Measurements from ENCODE around the gene BICRA.
"Not testable (repeated sequence)": the region's sequence is repeated elsewhere in the genome, so short reads cannot be mapped to it uniquely, and the experiment has no call there.

The BICRA gene

DNA sequence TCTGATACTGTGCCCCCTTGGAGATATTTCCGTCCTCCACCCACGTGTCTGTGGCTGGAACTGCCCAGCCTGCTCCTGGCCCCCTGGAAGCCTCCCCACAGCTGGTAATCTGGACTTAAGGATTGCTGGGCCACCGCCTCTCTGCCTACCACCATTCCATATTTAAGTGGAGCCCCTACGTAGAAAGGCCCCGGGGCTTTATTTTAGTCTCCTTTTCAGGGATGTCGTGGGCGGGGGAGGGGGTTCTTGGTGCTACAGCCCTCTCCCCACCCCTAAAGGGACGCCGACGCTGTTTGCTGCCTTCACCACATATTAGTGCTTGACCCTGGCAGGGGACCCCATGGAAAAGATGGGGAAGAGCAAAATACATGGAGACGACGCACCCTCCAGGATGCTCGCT, 133.7 kb downstream of the BICRA start:
- DNase-seq (ENCODE audit: low read depth): peak; percentile 34
- TF ChIP-seq, protein P1, sequence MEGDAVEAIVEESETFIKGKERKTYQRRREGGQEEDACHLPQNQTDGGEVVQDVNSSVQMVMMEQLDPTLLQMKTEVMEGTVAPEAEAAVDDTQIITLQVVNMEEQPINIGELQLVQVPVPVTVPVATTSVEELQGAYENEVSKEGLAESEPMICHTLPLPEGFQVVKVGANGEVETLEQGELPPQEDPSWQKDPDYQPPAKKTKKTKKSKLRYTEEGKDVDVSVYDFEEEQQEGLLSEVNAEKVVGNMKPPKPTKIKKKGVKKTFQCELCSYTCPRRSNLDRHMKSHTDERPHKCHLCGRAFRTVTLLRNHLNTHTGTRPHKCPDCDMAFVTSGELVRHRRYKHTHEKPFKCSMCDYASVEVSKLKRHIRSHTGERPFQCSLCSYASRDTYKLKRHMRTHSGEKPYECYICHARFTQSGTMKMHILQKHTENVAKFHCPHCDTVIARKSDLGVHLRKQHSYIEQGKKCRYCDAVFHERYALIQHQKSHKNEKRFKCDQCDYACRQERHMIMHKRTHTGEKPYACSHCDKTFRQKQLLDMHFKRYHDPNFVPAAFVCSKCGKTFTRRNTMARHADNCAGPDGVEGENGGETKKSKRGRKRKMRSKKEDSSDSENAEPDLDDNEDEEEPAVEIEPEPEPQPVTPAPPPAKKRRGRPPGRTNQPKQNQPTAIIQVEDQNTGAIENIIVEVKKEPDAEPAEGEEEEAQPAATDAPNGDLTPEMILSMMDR (conservative IDR thresholded peaks at IDR 0.05; ENCODE audit: control insufficient read depth, insufficient read depth, low read depth, low read length): no peak
- H3K4me3 ChIP-seq (ENCODE audit: control insufficient read depth, low read depth, low read length): peak overlapping the region; percentile 10

DNA sequence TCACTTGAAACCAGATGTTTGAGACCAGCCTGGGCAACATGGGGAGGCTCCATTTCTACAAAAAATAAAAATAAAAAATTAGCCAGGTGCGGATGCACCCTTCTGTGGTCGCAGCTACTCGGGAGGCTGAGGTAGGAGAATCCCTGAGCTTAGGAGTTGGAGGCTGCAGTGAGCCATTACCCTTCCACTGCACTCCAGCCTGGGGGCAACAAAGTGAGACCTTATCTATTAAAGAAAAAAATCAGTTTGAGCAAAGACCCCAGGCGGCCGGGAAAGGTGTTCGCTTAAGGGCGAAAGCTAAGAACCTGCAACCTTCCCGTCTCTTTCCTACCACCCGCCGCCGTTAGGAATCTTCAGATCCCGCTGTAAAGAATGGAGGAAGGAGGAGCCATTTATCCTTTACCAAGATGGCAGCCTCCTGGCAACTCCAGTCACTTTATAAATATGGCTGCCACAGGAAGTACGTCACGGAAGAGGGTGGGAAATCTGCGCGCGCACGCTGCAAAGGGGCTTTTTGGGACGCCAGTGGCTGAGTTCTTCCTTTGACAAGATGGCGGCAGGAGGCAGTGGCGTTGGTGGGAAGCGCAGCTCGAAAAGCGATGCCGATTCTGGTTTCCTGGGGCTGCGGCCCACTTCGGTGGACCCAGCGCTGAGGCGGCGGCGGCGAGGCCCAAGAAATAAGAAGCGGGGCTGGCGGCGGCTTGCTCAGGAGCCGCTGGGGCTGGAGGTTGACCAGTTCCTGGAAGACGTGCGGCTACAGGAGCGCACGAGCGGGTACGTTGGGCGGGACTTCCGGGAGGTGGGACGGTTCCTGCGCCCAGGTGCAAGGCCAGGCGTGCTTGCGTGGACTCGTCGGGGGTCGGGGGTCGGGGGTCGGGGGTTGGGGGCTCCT, 136.3 kb downstream of the BICRA start, which contains the start of gene NOP53:
TSS of gene NOP53 (plus strand) at position 537 of the 892 bp plus-strand sequence. CDS start at position 551, 14 bp downstream.
- H3K4me3 ChIP-seq (ENCODE audit: control insufficient read depth, low read depth, low read length): peak within 1 kb of the TSS; percentile 64
- TF ChIP-seq, protein P1 (conservative IDR thresholded peaks at IDR 0.05; ENCODE audit: control insufficient read depth, insufficient read depth, low read depth, low read length): no peak
- peak; percentile 96 for DNase-seq (ENCODE audit: low read depth)

DNA sequence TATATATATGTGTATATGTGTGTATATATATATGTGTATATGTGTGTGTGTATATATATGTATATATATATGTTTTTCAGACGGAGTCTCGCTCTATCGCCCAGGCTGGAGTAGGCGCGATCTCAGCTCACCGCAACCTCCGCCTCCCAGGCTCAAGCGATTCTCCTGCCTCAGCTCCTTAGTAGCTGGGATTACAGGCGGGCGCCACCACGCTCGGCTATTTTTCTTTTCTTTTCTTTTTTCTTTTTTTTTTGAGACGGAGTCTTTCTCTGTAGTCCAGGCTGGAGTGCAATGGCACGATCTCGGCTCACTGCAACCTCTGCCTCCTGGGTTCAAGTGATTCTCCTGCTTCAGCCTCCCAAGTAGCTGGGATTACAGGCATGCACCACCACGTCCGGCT, 137.2 kb downstream of the BICRA start:
- H3K4me3 ChIP-seq (ENCODE audit: control insufficient read depth, low read depth, low read length): peak overlapping the region; percentile 64
- not testable (repeated sequence) for DNase-seq (ENCODE audit: low read depth)

DNA sequence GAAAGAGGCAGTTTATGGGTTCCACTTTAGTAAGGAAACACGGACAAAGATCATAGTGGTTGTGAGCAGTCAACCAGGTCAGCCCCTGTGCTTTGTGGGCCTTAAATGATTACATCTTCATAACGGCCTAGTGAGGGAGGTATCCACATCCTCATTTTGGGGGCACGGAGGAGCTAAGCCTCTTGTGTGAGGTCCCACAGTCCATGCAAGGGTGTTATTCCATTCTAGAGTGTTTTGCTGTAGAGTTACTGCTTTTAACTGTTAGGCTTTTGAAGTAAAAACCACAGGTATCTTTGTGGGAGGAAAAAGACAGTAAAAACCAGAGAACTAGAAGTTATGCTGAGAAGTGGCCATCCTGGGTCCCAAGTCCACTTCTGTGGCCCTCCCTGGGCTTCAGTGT, 140.4 kb downstream of the BICRA start:
- no peak for DNase-seq (ENCODE audit: low read depth)
- TF ChIP-seq, protein P1 (conservative IDR thresholded peaks at IDR 0.05; ENCODE audit: control insufficient read depth, insufficient read depth, low read depth, low read length): no peak
- no peak overlapping the region for H3K4me3 ChIP-seq (ENCODE audit: control insufficient read depth, low read depth, low read length)

DNA sequence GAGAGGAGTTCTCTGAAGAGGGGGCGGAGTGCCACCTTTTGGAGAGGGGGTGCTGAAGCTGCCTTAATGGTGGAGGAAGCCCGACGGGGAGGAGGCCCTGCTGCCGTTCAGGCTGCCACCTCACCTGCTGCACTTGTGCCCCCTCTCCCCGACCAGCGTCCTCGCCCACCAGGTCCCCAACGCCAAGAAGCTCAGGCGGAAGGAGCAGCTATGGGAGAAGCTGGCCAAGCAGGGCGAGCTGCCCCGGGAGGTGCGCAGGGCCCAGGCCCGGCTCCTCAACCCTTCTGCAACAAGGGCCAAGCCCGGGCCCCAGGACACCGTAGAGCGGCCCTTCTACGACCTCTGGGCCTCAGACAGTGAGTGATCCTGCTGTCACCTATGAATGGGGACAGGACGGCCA, 141.8 kb downstream of the BICRA start:
- DNase-seq (ENCODE audit: low read depth): no peak
- H3K4me3 ChIP-seq (ENCODE audit: control insufficient read depth, low read depth, low read length): no peak overlapping the region
- TF ChIP-seq, protein P1 (conservative IDR thresholded peaks at IDR 0.05; ENCODE audit: control insufficient read depth, insufficient read depth, low read depth, low read length): no peak

DNA sequence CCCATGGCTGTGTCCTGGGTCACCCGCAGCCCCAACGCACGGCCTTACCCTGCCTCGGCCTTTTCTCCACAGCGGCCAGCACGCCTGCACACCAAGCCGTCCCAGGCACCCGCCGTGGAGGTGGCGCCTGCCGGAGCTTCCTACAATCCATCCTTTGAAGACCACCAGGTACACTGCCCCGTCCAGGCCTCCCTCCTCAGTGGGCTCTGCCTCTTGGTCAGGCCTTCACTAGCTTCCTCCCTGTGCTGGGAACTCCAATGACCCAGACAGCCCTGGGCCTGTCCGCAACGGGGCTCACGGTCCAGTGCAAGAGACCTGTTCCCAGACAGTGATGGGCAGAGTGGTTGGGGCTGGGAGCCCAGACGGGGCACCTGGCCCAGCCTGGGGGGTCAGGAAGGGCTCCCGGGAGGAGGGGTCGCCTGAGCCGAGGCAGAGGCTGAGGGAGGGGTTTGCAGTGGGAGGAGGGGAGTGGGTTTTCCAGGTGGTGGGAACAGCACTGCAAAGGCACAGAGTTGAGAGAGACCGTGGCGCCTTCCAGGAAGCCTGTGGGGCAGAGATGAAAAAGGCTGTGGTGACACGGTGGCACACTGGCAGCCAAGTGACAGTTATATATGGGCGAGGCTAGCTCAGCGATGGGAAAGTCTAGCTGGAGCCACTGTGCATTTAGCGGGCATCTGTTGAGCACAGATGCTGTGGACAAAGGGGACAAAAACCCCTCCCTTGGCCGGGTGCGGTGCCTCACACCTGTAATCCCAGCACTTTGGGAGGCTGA, 143.7 kb downstream of the BICRA start:
- H3K4me3 ChIP-seq (ENCODE audit: control insufficient read depth, low read depth, low read length): no peak overlapping the region
- TF ChIP-seq, protein P1 (conservative IDR thresholded peaks at IDR 0.05; ENCODE audit: control insufficient read depth, insufficient read depth, low read depth, low read length): no peak
- DNase-seq (ENCODE audit: low read depth): no peak
